ENCODE results near the gene GNB3.
A peak's percentile ranks its signal among the peaks of the same experiment; 100 is the strongest.

GNB3 gene

GRCh38 chr12:6818222-6818621 is 22.5 kb upstream of the GNB3 start:
- DNase-seq (ENCODE audit: low read depth) = no peak
- TF ChIP-seq CTCF (IDR thresholded peaks at IDR 0.05; ENCODE audit: insufficient read depth, low read depth, low read length, missing control alignments) = no peak
- no peak overlapping the region for H3K4me3 ChIP-seq (ENCODE audit: low read length)

DNA sequence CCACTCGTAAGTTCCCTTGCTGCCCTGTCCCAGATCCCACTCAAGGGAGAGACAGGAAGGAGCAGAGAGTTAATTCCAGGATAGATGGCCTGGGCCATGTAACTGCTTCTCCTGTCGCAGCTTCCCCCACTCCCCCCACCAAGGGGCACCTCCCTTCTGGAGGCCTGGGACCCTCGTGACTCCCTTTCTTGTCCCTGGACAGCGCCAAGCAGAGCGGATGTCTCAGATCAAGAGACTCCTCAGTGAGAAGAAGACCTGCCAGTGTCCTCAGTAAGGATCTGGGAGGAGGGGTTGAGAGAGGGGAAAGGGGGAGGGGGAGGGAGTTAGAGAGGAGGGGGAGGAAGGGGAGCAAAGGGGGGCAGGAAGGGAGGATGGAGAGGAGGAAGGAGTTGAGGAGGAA is 22.1 kb upstream of the GNB3 start:
- no peak overlapping the region for H3K4me3 ChIP-seq (ENCODE audit: low read length)
- DNase-seq (ENCODE audit: low read depth) = no peak
- no peak for TF ChIP-seq CTCF (IDR thresholded peaks at IDR 0.05; ENCODE audit: insufficient read depth, low read depth, low read length, missing control alignments)

DNA sequence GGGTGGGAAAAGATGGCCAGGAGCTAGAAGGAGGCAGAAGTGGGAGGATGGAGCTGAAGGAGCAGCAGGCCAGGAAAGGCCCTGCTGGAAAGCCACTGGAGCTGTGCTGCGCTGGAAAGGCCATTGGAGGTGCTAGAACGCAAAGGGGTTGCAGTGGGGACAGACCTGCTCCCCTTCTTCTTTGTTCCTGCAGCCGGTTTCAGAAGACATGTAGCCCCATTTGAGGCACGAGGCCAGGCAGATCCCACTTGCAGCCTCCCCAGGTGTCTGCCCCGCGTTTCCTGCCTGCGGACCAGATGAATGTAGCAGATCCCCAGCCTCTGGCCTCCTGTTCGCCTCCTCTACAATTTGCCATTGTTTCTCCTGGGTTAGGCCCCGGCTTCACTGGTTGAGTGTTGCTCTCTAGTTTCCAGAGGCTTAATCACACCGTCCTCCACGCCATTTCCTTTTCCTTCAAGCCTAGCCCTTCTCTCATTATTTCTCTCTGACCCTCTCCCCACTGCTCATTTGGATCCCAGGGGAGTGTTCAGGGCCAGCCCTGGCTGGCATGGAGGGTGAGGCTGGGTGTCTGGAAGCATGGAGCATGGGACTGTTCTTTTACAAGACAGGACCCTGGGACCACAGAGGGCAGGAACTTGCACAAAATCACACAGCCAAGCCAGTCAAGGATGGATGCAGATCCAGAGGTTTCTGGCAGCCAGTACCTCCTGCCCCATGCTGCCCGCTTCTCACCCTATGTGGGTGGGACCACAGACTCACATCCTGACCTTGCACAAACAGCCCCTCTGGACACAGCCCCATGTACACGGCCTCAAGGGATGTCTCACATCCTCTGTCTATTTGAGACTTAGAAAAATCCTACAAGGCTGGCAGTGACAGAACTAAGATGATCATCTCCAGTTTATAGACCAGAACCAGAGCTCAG is 21.4 kb upstream of the GNB3 start:
- no peak overlapping the region for H3K4me3 ChIP-seq (ENCODE audit: low read length)
- no peak for DNase-seq (ENCODE audit: low read depth)
- no peak for TF ChIP-seq CTCF (IDR thresholded peaks at IDR 0.05; ENCODE audit: insufficient read depth, low read depth, low read length, missing control alignments)

GRCh38 chr12:6820166-6820565 is 20.6 kb upstream of the GNB3 start:
- TF ChIP-seq CTCF (IDR thresholded peaks at IDR 0.05; ENCODE audit: insufficient read depth, low read depth, low read length, missing control alignments) = no peak
- no peak overlapping the region for H3K4me3 ChIP-seq (ENCODE audit: low read length)
- no peak for DNase-seq (ENCODE audit: low read depth)

- DNase-seq (ENCODE audit: low read depth) = peak; percentile 34
- no peak for TF ChIP-seq CTCF (IDR thresholded peaks at IDR 0.05; ENCODE audit: insufficient read depth, low read depth, low read length, missing control alignments)
- peak within 1 kb of the TSS; percentile 18 for H3K4me3 ChIP-seq (ENCODE audit: low read length)
Observed at GRCh38 chr12:6821591-6822425, 18.9 kb upstream of the GNB3 start, which contains the start of gene GPR162. Gene GPR162 (plus strand): TSS chr12:6821821. CDS start chr12:6823899, 2,078 bp downstream.

GRCh38 chr12:6822426-6823135 is 18.1 kb upstream of the GNB3 start:
- DNase-seq (ENCODE audit: low read depth) = no peak
- H3K4me3 ChIP-seq (ENCODE audit: low read length) = no peak overlapping the region
- no peak for TF ChIP-seq CTCF (IDR thresholded peaks at IDR 0.05; ENCODE audit: insufficient read depth, low read depth, low read length, missing control alignments)
